ENCODE measurements around the gene OPCML.

The OPCML gene

GRCh38 chr11:132475026-132475425 is 1057.3 kb downstream of the OPCML start:
- Histone ChIP-seq H3K79me2 (ENCODE audit: insufficient read depth, low read length) (no peaks in the 10 kb centered on the region), H3K9me3 (ENCODE audit: insufficient read depth, low read length) (no peaks in the 10 kb centered on the region), H2AFZ (ENCODE audit: low read depth, low read length, severe bottlenecking) (no peak overlapping the region), H3K27ac (ENCODE audit: low read depth, low read length) (no peak overlapping the region), H4K20me1 (ENCODE audit: low read depth, low read length) (no peaks in the 10 kb centered on the region), H3K27me3 (ENCODE audit: low read length) (no peaks in the 10 kb centered on the region), H3K9me2 (replicated peaks; ENCODE audit: insufficient read depth, low read length) (no peaks in the 10 kb centered on the region), H3K9ac (ENCODE audit: low read length) (no peak overlapping the region), H3F3A (ENCODE audit: insufficient read depth) (no peaks in the 10 kb centered on the region), H3K36me3 (ENCODE audit: low read length) (no peaks in the 10 kb centered on the region), H3K4me2 (ENCODE audit: low read depth, low read length, poor library complexity, severe bottlenecking) (no peak overlapping the region), H3K4me3 (ENCODE audit: insufficient read depth, low read length, poor library complexity, severe bottlenecking) (no peak overlapping the region)
- TF ChIP-seq EZH2phosphoT487 (conservative IDR thresholded peaks at IDR 0.05; ENCODE audit: low read length) (no peak), CTCF (IDR thresholded peaks at IDR 0.05; ENCODE audit: insufficient read depth, low read length, poor library complexity, severe bottlenecking) (no peak)

DNA sequence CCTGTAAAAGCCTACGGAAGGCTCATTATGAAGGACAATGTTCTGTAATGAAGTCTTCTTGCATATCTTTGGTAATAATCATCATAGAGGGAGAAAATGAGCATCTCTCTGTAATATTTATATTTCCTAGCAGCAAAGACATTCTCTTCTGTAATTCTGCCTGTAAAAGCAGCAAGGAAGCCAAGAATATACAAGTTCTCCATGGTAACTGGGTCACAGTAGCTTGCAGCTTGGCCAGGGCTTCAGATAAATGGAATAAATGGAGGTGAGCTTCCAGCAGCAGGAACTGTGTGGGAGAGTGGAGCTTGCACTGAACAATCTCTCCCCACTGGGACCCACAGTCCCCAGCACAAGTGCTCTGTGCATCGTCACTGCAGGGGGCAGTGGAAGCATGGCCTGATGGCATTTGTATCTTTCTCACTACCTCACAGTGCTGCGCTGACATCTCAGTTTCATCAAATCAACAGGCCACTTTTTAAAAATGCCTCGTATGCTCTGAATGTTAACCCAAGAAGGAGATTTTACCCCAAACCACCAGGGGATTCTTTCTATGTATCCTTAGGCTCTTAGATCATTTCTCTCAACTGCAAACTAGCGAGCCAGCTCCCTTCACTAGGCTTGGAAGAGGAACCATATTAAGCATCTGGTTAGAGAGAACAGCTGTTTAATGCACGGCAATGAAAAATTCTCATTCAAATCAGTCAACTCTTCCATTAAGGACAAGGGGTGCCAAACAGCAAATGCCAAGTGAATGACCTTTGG is 1059.7 kb downstream of the OPCML start:
- Histone ChIP-seq H2AFZ (ENCODE audit: low read depth, low read length, severe bottlenecking) (no peak overlapping the region), H3K79me2 (ENCODE audit: insufficient read depth, low read length) (no peaks in the 10 kb centered on the region), H3K27ac (ENCODE audit: low read depth, low read length) (no peak overlapping the region), H4K20me1 (ENCODE audit: low read depth, low read length) (no peaks in the 10 kb centered on the region), H3K27me3 (ENCODE audit: low read length) (no peaks in the 10 kb centered on the region), H3K9me2 (replicated peaks; ENCODE audit: insufficient read depth, low read length) (no peaks in the 10 kb centered on the region), H3K4me3 (ENCODE audit: insufficient read depth, low read length, poor library complexity, severe bottlenecking) (no peak overlapping the region), H3K9ac (ENCODE audit: low read length) (no peak overlapping the region), H3K4me2 (ENCODE audit: low read depth, low read length, poor library complexity, severe bottlenecking) (no peak overlapping the region), H3F3A (ENCODE audit: insufficient read depth) (no peaks in the 10 kb centered on the region), H3K36me3 (ENCODE audit: low read length) (no peaks in the 10 kb centered on the region), H3K9me3 (ENCODE audit: insufficient read depth, low read length) (no peaks in the 10 kb centered on the region)
- TF ChIP-seq EZH2phosphoT487 (conservative IDR thresholded peaks at IDR 0.05; ENCODE audit: low read length) (no peak), CTCF (IDR thresholded peaks at IDR 0.05; ENCODE audit: insufficient read depth, low read length, poor library complexity, severe bottlenecking) (no peak)

GRCh38 chr11:132471466-132471865 is 1060.8 kb downstream of the OPCML start:
- Histone ChIP-seq H3K79me2 (ENCODE audit: insufficient read depth, low read length) (no peaks in the 10 kb centered on the region), H3K9ac (ENCODE audit: low read length) (no peak overlapping the region), H3K9me3 (ENCODE audit: insufficient read depth, low read length) (no peaks in the 10 kb centered on the region), H3K4me2 (ENCODE audit: low read depth, low read length, poor library complexity, severe bottlenecking) (no peak overlapping the region), H3F3A (ENCODE audit: insufficient read depth) (no peaks in the 10 kb centered on the region), H3K27ac (ENCODE audit: low read depth, low read length) (no peak overlapping the region), H3K9me2 (replicated peaks; ENCODE audit: insufficient read depth, low read length) (no peaks in the 10 kb centered on the region), H3K27me3 (ENCODE audit: low read length) (no peaks in the 10 kb centered on the region), H4K20me1 (ENCODE audit: low read depth, low read length) (no peaks in the 10 kb centered on the region), H3K36me3 (ENCODE audit: low read length) (no peaks in the 10 kb centered on the region), H2AFZ (ENCODE audit: low read depth, low read length, severe bottlenecking) (no peak overlapping the region), H3K4me3 (ENCODE audit: insufficient read depth, low read length, poor library complexity, severe bottlenecking) (no peak overlapping the region)
- TF ChIP-seq CTCF (IDR thresholded peaks at IDR 0.05; ENCODE audit: insufficient read depth, low read length, poor library complexity, severe bottlenecking): no peak
- TF ChIP-seq EZH2phosphoT487 (conservative IDR thresholded peaks at IDR 0.05; ENCODE audit: low read length): no peak
